Activated naive CD8-positive, alpha-beta T cell treated with anti-CD3 and anti-CD28 coated beads, Interleukin-2, amount 50 U/mL, for 24 hours (primary cell): ENCODE results near the gene ISLR.
A peak's percentile ranks its signal among the peaks of the same experiment; 100 is the strongest.

ENCODE experiments used
- ATAC-seq: fragments of 150-1000 bp; cut with Tn5 transposase; one replicate; pipeline ENCODE4 v1.10.0; 2021
- DNase-seq: peaks from one replicate; pipeline ENCODE4 v3.0.0; 2021
- H3K27ac Mint-ChIP-seq: one replicate; pipeline ENCODE4 v1.8.0; 2021; ENCODE audit warnings: mild to moderate bottlenecking, mixed read lengths
- H3K27me3 Mint-ChIP-seq: one replicate; pipeline ENCODE4 v1.8.0; 2021; ENCODE audit warnings: mixed read lengths
- H3K36me3 Mint-ChIP-seq: one replicate; pipeline ENCODE4 v1.8.0; 2021; ENCODE audit warnings: low read depth, mixed read lengths
- H3K4me1 Mint-ChIP-seq: one replicate; pipeline ENCODE4 v1.8.0; 2021; ENCODE audit warnings: mixed read lengths
- H3K4me3 Mint-ChIP-seq: one replicate; pipeline ENCODE4 v1.8.0; 2021; ENCODE audit warnings: mild to moderate bottlenecking, moderate library complexity, mixed read lengths
- H3K9me3 Mint-ChIP-seq: one replicate; pipeline ENCODE4 v1.8.0; 2021; ENCODE audit warnings: mixed read lengths

ISLR gene, protein sequence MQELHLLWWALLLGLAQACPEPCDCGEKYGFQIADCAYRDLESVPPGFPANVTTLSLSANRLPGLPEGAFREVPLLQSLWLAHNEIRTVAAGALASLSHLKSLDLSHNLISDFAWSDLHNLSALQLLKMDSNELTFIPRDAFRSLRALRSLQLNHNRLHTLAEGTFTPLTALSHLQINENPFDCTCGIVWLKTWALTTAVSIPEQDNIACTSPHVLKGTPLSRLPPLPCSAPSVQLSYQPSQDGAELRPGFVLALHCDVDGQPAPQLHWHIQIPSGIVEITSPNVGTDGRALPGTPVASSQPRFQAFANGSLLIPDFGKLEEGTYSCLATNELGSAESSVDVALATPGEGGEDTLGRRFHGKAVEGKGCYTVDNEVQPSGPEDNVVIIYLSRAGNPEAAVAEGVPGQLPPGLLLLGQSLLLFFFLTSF

DNA sequence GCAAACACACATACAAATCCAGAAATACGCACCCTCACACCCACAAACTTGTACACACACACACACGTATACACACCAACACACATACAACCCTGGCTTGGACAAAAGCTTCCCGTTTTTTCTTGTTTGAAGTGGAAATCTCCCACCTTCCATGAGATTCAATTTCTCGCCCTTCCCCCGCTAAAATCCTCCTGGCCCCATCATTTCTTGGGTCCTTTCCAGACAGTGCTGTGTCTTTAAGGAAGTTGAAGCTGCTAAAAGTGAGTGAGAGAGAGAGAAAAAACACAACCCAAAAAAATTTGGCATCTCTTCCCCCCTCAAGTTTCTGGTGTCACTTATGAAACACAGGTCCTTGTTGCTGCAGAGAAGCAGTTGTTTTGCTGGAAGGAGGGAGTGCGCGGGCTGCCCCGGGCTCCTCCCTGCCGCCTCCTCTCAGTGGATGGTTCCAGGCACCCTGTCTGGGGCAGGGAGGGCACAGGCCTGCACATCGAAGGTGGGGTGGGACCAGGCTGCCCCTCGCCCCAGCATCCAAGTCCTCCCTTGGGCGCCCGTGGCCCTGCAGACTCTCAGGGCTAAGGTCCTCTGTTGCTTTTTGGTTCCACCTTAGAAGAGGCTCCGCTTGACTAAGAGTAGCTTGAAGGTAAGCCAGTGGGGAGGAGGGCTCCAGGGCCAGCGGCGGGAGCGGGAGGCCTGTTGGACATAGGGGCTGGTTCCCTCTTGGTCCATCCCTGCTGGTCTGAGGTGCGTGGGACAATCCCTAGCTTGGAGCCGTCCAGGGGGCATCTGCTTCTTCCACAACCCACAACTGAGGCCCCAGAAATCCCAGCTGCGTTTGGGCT is at the start of gene ISLR:
ISLR (plus strand) TSS at position 331 of the 839 bp plus-strand sequence. CDS start 1,149 bp downstream, outside the sequence.
- Mint-ChIP-seq H3K9me3 (no peaks in the 10 kb centered on the region), H3K27me3 (peaks cover 2% of the 10 kb centered on the region), H3K27ac (no peak within 1 kb of the TSS), H3K4me1 (no peaks in the 10 kb centered on the region), H3K4me3 (no peak within 1 kb of the TSS), H3K36me3 (no peaks in the 10 kb centered on the region)
- DNase-seq (no peak), ATAC-seq (no peak)

DNA sequence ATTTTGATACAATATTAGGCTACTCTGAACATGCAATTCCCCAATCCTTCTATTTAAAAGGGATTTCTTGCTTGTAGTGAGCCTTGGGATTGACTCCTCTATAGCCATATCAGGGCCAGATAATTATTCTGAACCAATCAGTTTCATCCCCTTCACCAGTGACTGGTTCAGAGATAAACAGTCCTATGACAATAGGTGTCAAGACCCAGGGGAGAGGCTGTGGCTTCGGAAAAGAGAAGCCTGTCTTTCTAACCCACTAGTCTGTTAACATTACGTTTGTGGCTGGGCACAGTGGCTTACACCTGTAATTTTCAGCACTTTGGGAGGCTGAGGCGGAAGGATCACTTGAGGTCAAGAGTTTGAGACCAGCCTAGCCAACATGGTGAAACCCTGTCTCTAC is 49.3 kb upstream of the ISLR start:
- no peak for DNase-seq
- H3K4me3 Mint-ChIP-seq, result no peak overlapping the region
- no peak overlapping the region for H3K27ac Mint-ChIP-seq
- H3K27me3 Mint-ChIP-seq, result peaks cover 37% of the 10 kb centered on the region
- no peaks in the 10 kb centered on the region for H3K36me3 Mint-ChIP-seq
- peaks cover 7% of the 10 kb centered on the region for H3K4me1 Mint-ChIP-seq
- no peaks in the 10 kb centered on the region for H3K9me3 Mint-ChIP-seq
- ATAC-seq, result no peak

DNA sequence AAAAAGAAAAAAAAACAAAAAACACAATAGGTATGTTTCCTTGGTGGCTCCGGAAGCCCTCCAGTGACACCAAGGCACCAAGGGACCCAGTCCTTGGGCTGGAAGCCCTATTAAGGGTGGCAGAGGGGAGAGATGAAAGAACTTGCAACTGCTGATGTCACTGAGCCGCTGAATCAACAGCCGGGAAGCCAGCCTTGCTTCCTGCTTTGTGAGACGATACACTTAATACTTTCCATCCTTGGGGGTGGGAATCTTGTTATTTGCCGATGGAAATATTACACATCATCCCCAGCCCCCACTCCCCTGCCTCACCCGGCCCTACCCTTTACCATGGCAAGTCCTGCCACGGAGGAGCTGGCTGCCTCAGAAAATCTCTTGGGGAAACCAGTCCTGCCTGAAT is 48.8 kb upstream of the ISLR start:
- no peak for ATAC-seq
- peaks cover 41% of the 10 kb centered on the region for H3K27me3 Mint-ChIP-seq
- no peaks in the 10 kb centered on the region for H3K36me3 Mint-ChIP-seq
- peaks cover 11% of the 10 kb centered on the region for H3K4me1 Mint-ChIP-seq
- no peak for DNase-seq
- H3K27ac Mint-ChIP-seq, result no peak overlapping the region
- H3K9me3 Mint-ChIP-seq, result no peaks in the 10 kb centered on the region
- no peak overlapping the region for H3K4me3 Mint-ChIP-seq

DNA sequence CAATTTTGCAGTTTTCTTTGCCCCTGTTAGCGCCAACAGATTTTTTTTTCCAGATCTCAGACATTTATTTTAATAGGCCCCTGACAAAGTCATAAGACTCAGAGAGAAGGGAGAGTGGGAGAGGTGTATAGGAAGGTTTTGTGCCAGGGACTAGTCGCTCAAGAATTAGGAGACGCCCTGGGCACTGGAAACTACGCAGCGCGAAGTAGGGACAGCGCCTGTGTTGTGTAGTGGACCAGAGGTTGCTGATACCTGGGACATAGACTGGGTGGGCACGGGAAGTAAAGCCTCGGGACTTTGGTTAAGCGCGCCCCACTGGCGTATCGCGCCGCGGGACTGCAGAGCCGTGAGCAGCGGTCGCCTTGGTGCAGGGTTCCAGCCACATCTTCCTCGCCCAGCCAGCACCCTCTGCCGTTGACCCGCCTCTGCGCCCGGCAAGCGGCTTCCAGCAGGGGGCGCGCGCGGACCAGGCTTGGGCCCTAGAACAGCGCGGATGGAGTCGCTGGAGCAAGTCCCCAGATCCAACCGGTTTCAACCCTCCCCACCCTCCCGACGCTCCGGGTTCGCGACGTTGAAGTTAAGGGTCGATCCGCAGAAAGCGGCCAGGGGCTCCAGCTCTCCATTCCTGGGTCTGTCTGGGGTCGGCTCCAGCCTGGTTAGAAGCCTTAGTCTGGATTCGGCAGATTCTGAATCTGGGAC is 46.1 kb upstream of the ISLR start:
- Mint-ChIP-seq H3K36me3 (no peaks in the 10 kb centered on the region), H3K4me1 (peaks cover 20% of the 10 kb centered on the region), H3K4me3 (no peak overlapping the region), H3K9me3 (no peaks in the 10 kb centered on the region), H3K27ac (no peak overlapping the region), H3K27me3 (peaks cover 57% of the 10 kb centered on the region)
- ATAC-seq, result peak; percentile 92
- peak; percentile 94 for DNase-seq

DNA sequence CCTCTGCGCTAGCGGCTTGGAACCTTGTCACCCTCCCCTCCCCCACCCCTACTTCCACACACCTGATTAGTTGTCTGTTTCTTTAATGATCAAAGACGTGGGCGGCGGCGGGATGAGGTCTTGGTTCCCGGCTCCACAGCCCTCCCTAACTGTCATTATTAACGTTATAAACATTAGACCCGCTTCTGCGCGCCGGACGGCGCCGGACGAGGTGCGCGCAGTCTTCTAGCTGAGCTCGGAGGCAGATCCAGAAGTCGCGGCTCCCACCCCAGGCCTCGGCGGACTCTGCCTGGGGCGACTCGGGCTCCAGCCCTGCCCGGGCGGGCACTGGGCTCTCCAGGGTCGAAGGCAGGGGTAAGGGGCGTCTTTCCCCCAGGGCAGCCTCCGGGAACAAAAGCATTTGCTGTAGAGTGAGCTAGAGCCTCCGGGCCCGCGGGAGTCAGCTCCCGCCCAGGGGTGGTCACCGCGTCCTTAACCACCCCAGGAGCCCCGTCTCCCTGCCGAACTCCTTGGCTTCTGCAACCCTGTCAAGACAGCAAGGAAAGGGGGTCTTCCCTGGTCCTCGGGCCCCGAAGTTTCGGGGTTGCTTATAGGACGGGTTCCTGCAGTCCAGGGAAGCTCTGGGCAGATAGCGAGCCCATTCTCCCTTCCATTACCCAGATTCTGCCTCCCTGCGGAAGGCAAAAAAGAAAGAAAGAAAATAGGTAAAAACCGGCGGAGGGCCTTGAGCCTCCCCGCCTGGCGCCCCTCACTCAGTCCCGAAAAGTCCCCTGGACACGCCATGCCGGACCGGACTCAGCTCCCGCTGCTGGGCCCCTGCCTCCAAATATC is 45.3 kb upstream of the ISLR start:
- no peaks in the 10 kb centered on the region for H3K9me3 Mint-ChIP-seq
- H3K27ac Mint-ChIP-seq, result no peak overlapping the region
- peak; percentile 12 for DNase-seq
- ATAC-seq, result no peak
- peaks cover 64% of the 10 kb centered on the region for H3K27me3 Mint-ChIP-seq
- H3K36me3 Mint-ChIP-seq, result no peaks in the 10 kb centered on the region
- H3K4me1 Mint-ChIP-seq, result peaks cover 19% of the 10 kb centered on the region
- H3K4me3 Mint-ChIP-seq, result no peak overlapping the region

DNA sequence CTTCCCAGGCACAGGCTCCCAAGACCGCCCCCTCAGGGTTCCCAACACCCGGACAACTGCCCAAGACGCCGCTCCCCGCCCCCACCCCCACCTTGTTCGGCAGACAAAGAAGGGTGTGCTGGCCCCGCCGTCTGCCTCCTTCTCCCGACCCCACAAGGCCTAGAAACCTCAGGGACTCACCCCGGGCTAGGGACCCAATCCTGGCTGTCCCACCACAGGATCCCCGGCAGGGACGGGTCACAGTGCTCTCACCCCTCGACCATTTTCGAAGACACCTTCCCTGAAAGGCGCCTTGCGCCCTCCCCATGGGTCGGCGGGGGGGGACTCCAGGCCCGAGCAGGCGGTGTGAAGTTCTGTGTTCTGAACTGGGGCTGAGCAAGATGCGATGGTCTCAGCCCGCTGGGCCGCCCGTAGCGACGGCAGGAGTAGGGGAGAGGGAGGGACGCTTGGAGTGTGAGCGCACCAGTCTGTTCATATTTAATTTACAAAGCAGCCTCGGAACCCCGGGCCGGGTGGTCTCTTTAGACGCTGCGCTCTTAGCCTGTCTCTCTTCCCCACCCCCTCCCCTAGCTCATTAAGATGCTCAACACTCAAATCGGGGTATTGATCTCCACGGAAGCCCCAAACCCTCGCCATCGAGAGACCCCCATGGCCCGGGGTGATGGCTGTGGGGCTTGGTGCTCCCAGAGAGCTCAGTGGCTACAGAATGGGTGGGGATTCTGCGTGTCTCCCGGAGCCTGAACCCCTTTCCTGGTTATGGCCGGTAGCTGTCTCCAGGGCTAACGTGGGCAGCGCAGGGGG is 44.5 kb upstream of the ISLR start:
- ATAC-seq, result no peak
- peaks cover 19% of the 10 kb centered on the region for H3K4me1 Mint-ChIP-seq
- H3K27me3 Mint-ChIP-seq, result peaks cover 72% of the 10 kb centered on the region
- H3K4me3 Mint-ChIP-seq, result no peak overlapping the region
- H3K9me3 Mint-ChIP-seq, result no peaks in the 10 kb centered on the region
- no peak for DNase-seq
- no peaks in the 10 kb centered on the region for H3K36me3 Mint-ChIP-seq
- H3K27ac Mint-ChIP-seq, result no peak overlapping the region

DNA sequence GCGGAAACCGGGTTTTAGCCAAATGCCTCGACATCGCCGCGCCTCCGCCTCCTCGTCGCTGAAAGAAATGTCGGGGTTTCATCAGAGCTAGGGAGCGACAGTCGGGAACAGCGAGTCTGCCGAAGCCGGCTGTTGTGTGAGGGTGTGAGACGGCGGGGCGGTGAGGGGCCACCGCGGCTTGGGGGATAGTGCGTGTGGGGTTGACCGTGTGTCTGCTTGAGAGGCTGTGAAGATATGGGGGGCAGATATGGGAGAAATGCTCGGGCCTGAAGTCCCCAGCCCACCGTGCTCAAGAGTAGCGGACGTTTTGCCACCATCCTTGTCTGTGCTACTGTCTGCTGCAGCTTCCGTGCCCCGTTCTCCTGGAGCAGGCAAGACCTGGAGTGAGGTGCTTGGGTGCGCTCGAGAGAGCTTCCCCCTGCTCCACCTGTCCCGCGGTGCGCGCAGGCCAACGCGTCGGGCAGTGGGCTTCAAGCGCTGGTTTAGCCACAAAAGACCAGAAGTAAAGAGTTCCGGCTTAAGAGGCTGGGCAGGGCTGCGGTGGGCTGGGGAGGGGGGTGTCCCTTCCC is 43.8 kb upstream of the ISLR start:
- H3K36me3 Mint-ChIP-seq, result no peaks in the 10 kb centered on the region
- H3K9me3 Mint-ChIP-seq, result no peaks in the 10 kb centered on the region
- peak; percentile 10 for DNase-seq
- peaks cover 77% of the 10 kb centered on the region for H3K27me3 Mint-ChIP-seq
- peaks cover 24% of the 10 kb centered on the region for H3K4me1 Mint-ChIP-seq
- ATAC-seq, result no peak
- H3K4me3 Mint-ChIP-seq, result no peak overlapping the region
- no peak overlapping the region for H3K27ac Mint-ChIP-seq

DNA sequence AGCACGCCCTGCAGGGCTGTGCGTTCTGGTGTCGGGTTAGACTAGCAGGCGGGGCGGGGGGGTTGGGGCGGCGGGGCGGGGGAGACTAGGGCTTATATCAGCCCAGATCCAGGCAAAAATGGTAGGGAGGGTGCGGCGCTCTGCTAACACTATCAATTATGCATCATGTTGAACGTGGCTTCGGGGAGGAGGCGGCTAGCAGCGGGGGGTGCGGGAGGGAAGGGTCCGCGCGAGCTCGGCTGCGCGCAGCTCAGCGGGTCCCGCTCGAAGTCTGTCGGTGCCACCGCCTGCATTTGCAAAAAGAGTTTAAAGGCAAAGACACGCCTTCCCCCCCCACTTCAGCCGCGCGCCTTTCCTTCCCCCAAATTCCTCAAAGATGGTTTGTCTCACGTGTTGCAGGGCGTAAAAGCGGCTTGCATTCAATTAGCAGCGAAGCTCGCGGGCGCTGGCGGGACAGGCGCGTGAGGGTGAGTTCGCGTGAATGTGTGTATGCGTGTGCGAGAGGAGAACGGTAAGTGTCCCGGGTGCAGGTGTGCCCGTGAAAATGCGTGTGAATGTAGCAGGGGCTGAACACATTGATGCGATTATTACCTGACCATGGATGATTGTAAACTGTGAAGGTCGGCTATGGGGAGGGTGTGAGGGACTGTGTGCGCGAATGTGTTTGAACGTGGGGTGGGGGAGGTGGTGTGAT is 43.2 kb upstream of the ISLR start, which contains the start of gene ISLR2:
ISLR2 (plus strand) TSS at position 432 of the 694 bp plus-strand sequence. CDS start 2,169 bp downstream, outside the sequence.
- peaks cover 29% of the 10 kb centered on the region for H3K4me1 Mint-ChIP-seq

DNA sequence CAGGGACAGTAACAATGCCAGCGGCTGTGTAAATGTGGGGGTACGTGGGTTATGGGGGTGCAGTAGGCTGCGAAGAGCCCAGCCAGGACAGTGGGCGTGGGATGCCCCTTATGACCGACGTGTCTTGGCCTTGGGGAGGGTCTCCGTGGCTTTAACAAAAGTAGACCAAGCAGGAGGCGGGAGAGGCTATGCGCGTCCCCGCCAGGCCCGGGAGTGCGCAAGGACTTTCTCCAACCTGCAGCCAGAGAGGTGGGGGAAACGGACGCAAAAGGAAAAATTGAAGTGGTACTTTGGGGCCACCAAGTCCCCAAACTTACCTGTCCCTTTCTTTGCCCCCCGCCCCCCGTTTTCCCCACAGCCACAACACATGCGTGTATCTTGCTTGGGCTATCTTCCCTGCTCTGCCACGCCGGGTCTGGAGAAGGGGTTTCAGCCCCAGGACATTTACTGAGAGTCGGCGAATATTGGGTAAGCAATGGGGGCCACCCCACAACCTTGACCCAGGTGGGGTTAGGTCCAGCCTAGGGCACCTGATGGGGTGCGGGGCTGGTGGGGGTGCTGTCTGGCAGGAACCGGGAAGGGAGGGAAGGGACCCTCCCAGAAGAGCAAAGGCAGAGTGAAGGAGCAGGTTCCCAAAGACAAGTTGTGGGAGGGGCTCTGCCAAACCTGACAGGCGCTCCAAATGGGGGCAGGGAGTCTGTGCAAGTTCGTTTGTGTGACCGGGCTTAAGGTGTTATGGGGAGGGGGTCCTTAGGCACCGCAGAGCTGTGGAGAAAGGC is 42.5 kb upstream of the ISLR start:
- Mint-ChIP-seq H3K27me3 (peaks cover 88% of the 10 kb centered on the region), H3K27ac (peak overlapping the region; percentile 35), H3K4me1 (peaks cover 31% of the 10 kb centered on the region), H3K36me3 (no peaks in the 10 kb centered on the region), H3K9me3 (no peaks in the 10 kb centered on the region), H3K4me3 (no peak overlapping the region)
- ATAC-seq, result no peak
- no peak for DNase-seq

More for the DNA sequence above, 43.2 kb upstream of the ISLR start, which contains the start of gene ISLR2:
- peak; percentile 8 for DNase-seq
- Mint-ChIP-seq H3K27me3 (peaks cover 83% of the 10 kb centered on the region), H3K36me3 (no peaks in the 10 kb centered on the region), H3K9me3 (no peaks in the 10 kb centered on the region), H3K27ac (peak within 1 kb of the TSS; percentile 35), H3K4me3 (no peak within 1 kb of the TSS)
- ATAC-seq, result no peak

DNA sequence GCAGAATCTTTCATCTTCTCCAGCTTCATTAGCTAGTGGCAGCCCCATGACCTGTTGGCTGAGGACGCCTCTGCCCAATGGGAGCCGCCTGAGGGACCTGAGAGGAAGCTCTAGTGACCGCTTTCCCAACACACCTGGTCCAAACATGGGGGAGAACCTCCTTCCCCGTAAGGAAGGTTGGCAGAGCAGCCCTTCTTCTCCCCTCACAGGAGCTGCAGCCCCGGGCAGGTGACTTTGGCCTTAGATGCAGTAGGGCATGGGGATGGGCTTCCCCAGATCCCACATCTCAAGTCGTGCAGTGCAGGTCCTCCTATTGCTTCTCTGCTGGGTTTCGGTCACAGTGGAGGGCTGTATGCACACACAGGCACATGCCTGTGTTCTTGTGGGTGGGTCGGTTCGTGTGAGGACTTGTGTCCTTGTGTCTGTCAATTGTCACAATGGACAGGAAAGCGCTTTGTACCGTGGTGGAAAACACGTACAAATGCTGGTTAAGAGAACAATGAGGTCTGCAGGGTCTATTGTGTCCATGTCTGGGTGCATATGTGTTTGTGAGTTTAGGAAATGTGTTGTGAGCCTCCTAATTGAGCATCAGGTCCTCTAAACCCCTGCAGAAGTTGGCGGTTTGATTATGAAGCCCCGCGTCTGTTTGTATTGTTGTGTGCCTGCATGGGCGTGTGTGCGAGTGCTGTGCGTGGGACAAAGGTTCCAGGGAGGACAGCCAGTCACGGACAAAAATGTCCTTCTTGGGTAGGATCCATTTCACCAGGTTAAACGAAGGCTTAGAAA is 41.7 kb upstream of the ISLR start:
- H3K4me3 Mint-ChIP-seq, result no peak overlapping the region

More for the DNA sequence above, 41.7 kb upstream of the ISLR start:
- Mint-ChIP-seq H3K9me3 (no peaks in the 10 kb centered on the region), H3K36me3 (no peaks in the 10 kb centered on the region), H3K27me3 (peaks cover 92% of the 10 kb centered on the region), H3K4me1 (peaks cover 34% of the 10 kb centered on the region), H3K27ac (peak overlapping the region; percentile 25)
- DNase-seq, result no peak
- no peak for ATAC-seq
